ENCODE measurements around the gene RARB.

Gene RARB

DNA sequence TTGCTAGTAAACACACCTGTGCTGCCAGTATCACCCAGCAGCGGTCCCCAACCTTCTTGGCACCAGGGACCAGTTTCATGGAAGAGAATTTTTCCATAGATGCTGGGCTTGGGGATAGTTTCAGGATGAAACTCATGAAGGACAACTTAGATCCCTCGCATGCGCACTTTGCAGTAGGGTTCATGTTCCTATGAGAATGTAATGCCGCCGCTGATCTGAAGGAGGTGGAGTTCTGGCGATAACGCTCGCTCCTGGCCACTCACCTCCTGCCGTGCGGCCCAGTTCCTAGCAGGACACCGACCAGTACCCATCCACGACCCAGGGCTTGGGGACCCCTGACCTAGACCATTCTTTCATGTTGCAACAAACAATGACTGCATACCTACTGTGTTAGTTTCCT lies 146.9 kb downstream of the RARB start:
- DNase-seq (ENCODE audit: low read depth, low spot score): no peak

DNA sequence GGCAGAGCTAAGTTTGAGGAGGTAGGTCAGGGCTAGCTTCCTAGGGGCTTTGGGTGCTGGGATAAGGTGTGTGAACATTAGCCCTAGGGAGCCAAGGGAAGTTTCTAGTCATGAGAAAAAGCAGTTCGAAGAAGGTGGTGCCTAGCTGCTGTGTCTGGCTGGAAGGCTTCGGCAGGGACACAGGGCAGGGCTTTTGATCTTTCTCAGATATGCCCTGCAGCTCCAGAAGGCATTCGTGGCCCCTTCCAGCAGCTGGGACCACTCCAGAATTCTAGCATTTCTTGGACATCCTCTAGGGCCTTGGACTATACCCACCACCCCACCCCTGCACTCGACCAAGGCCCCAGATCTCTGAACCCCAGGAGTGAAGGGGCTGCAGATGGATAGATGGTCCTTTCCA lies 148.1 kb downstream of the RARB start:
- DNase-seq (ENCODE audit: low read depth, low spot score): no peak

- DNase-seq (ENCODE audit: low read depth, low spot score): no peak
Measured at GRCh38 chr3:25576831-25577454, 148.9 kb downstream of the RARB start.

- DNase-seq (ENCODE audit: low read depth, low spot score): no peak
Measured at GRCh38 chr3:25578059-25578458, 150.0 kb downstream of the RARB start.

DNA sequence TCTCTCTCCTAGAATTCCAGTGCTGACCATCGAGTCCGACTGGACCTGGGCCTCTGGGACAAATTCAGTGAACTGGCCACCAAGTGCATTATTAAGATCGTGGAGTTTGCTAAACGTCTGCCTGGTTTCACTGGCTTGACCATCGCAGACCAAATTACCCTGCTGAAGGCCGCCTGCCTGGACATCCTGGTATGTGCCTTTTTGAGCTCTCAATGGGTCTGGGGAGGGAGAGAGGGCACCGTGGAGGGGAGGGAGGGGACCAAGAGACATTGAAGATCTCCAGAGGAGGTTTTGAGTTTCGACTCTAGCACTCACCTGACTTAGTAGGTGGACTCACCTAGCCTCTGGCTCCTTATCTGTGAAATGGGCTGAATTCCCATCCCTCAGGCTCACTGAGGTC lies 152.5 kb downstream of the RARB start:
- no peak for DNase-seq (ENCODE audit: low read depth, low spot score)

DNA sequence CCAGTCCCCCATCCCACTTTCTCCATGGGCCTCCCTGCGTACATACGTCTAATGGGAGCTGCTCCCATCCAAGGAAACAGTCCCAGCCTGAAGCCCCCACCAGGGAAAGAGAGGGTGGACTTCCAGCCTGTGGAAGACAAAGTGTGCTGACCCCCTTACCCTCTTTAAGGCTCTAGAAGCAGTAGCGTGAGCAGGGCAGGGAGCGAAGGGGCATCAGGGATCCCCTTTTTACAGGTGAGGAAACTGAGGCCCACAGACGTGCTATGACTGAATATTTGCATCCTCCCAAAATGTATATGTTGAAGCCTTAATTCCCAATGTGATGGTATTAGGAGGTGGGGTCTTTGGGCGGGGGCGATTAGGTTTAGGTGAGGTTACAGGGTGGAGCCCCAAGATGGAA lies 153.3 kb downstream of the RARB start:
- DNase-seq (ENCODE audit: low read depth, low spot score): no peak

- DNase-seq (ENCODE audit: low read depth, low spot score): no peak
Measured at GRCh38 chr3:25581823-25582222, 153.8 kb downstream of the RARB start.

DNA sequence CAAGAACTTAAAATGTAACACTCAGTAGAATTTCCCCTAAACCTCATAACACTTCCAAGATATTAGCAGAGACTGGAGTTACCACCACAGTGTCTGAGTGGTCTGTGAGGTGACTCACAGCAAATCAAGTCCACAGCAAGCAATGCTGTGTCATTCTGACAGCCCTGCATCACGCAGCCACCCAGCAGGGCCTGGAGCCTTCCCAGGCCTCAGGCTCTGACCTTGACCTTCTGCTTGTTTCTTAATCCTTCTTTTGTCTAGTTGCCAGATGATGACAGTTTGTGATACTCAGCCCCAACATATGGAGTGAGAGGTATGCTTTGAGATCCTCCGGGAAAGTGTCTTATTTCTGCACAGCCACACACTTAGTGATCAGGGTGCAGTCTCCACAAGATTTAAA lies 154.2 kb downstream of the RARB start:
- no peak for DNase-seq (ENCODE audit: low read depth, low spot score)

- DNase-seq (ENCODE audit: low read depth, low spot score): no peak
Measured at GRCh38 chr3:25583343-25583742, 155.3 kb downstream of the RARB start.

DNA sequence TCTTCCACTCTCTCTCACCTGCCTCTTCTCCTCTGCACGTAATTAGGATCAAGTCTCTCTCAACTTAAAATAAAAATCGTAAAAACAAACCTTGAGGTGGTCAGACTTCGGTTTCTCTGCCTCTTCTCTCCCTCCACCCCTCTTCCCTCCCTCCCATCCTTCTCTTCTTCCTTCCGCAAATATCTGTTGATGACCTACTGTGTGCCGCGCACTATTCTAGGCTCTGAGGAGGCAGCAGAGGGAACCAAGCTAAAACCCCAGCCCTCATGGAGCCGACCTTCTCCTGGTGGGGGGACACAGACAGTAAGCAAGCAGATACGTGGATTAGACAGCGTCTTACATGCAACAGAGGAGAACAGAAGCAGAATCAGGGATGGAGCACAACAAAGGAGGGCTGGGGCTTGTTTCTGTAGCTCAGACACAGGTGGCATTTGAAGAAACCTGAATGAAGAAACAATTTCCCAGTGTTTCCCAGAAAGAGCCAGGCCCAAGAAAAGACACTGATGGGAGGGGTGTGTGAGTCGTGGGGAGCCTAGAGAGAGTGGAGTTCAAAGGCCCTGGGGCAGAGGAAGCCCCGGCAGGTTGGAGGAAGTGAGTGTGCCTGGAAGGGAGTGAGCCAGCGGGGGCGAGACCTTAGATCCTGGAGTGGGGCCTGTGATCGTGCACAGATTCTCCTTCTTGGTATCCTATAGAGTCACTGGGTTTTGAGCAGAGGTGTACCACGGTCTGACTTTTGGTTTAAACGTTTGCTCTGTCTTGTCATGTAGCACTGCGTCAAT lies 156.1 kb downstream of the RARB start:
- DNase-seq (ENCODE audit: low read depth, low spot score): no peak

- DNase-seq (ENCODE audit: low read depth, low spot score): no peak
Measured at GRCh38 chr3:25585361-25586166, 157.5 kb downstream of the RARB start.

DNA sequence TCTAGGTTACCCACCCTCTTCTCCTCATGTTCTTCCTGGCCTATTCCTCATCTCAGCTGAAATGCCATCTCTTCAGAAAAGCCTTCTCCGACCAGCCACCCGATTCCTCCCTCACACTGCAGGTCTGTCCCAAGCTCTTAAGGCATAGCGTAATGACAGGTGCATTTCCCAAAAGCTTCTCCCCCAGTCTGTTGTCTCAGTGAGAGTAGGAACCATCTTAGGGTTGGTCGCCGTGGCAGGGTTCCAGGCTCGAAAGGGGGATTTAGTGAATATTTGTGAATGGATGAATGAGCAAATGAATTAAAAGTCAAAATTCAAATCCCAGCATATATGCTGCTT lies 158.1 kb downstream of the RARB start:
- no peak for DNase-seq (ENCODE audit: low read depth, low spot score)

DNA sequence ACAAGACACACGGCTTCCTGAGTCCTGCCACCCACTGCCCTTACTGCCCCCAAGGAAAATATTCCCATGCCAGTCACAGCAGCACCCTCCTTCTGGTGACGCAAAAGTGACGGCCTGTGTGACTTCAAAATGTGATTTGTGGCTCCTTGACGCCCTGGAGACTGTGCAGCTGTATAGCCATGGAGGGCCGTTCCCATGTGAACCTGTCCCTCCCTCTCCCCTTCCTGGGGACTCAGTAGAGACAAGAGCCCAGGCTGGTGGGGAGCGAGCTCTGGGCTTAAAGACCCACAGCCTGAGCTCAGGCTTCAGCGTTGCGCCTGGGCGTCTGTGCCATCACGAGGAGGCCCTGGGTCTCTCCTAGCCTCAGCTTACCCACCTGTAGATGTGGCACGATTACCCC lies 158.5 kb downstream of the RARB start:
- DNase-seq (ENCODE audit: low read depth, low spot score): no peak

- DNase-seq (ENCODE audit: low read depth, low spot score): no peak
Measured at GRCh38 chr3:25587094-25587493, 159.0 kb downstream of the RARB start.

DNA sequence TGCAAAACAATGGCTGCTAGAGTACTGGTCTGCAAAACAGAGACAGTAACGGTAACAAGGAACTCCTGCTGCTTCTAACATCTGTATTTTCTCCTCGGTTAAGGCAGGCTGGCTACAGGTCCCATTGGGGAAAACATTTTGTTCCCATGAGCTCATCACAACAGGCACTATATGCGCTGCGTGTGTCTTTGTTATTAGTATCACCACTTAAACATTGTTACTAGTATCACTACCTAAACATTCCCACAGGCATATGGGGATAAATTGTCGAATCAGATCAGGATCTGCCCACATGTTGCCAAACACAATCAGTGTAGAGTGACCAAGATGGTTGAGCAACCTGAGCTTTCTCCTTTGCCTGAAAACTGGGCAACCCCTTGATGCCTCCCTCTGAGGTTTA lies 159.5 kb downstream of the RARB start:
- no peak for DNase-seq (ENCODE audit: low read depth, low spot score)

GRCh38 chr3:25587975-25588374 lies 159.9 kb downstream of the RARB start:
- no peak for DNase-seq (ENCODE audit: low read depth, low spot score)

DNA sequence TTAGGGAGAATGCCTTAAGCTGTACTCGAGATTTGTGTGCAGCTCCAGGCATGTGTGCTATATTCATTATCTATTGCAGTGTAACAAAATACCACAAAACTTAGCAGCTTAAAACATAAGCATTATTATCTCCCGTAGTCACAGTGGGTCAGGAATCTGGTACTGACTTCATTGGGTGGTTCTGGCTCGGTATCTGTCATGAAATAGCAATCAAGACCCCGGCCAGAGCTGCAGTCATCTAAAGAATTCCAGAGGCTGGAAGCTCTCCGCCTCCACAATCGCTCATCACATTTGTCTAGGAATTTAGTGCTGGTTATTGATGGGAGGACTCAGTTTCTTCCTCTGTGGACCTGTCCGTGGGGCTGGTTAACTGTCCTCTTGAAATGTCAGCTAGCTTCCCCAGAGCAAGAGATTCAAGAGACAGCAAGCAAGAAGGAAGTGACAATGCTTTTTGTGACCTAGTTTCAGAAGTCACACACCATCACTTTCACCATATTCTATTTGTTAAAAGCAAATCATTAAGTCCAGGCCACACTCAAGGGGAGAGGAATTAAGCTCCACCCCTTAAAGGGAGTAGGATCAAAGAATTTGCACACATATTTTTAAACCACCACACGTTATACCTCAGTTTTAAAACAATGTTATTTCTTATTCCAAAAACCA lies 160.5 kb downstream of the RARB start:
- no peak for DNase-seq (ENCODE audit: low read depth, low spot score)

- no peak for DNase-seq (ENCODE audit: low read depth, low spot score)
Measured at GRCh38 chr3:25589104-25589782, 161.2 kb downstream of the RARB start.

GRCh38 chr3:25589783-25590258 lies 161.8 kb downstream of the RARB start:
- no peak for DNase-seq (ENCODE audit: low read depth, low spot score)

- no peak for DNase-seq (ENCODE audit: low read depth, low spot score)
Measured at GRCh38 chr3:25592510-25592968, 164.5 kb downstream of the RARB start.

- no peak for DNase-seq (ENCODE audit: low read depth, low spot score)
Measured at GRCh38 chr3:25593001-25593400, 164.9 kb downstream of the RARB start.
